H1 (cell line): ENCODE results near the gene MARCHF10.

Experiments
- BACH1 ChIP-seq: IDR thresholded peaks from 2 replicates; pipeline ENCODE4 v1.6.1; 2012; ENCODE audit warnings: low read length, improper control_type of control experiment
- CHD7 ChIP-seq: fragments of 300-600 bp; sonication (generic); IDR thresholded peaks from 2 replicates; pipeline ENCODE4 v1.7.1; 2012; ENCODE audit warnings: low read length, moderate library complexity, mild to moderate bottlenecking, inconsistent platforms; ENCODE audit not compliant: insufficient replicate concordance
- CTCF ChIP-seq, 3 experiments: IDR thresholded peaks; 1 replicate in 2 of 3; 2 replicates in 1 of 3; pipeline versions ENCODE4 v1.5.1 to v1.6.1; 2011; ENCODE audit warnings: low read length in 3 of 3, mild to moderate bottlenecking in 3 of 3, inconsistent platforms in 2 of 3, low read depth in 1 of 3, moderate library complexity in 1 of 3; ENCODE audit not compliant: insufficient read depth in 1 of 3; ENCODE audit errors: control extremely low read depth in 1 of 3
- GABPA ChIP-seq: IDR thresholded peaks from 2 replicates; pipeline ENCODE4 v1.6.1; 2011; ENCODE audit warnings: mild to moderate bottlenecking, low read length, moderate library complexity, borderline replicate concordance; ENCODE audit not compliant: insufficient read depth
- JUND ChIP-seq: IDR thresholded peaks from 2 replicates; pipeline ENCODE4 v1.6.1; 2011; ENCODE audit warnings: mild to moderate bottlenecking, improper control_type of control experiment, low read length
- POLR2A ChIP-seq, 2 experiments: IDR thresholded peaks; 1 replicate in 1 of 2; 2 replicates in 1 of 2; pipeline ENCODE4 v1.6.1; 2011; ENCODE audit warnings: low read depth in 2 of 2, low read length in 2 of 2, mild to moderate bottlenecking in 2 of 2; ENCODE audit errors: control extremely low read depth in 1 of 2
- POLR2AphosphoS5 ChIP-seq: IDR thresholded peaks from 2 replicates; pipeline ENCODE4 v1.6.1; 2011; ENCODE audit warnings: low read depth, low read length
- SIN3A ChIP-seq, 2 experiments: IDR thresholded peaks in 1 of 2; conservative IDR thresholded peaks in 1 of 2; 2 replicates each; pipeline ENCODE4 v1.6.1; 2011 to 2012; ENCODE audit warnings: low read length in 2 of 2, improper control_type of control experiment in 1 of 2, low read depth in 1 of 2, mild to moderate bottlenecking in 1 of 2
- YY1 ChIP-seq: IDR thresholded peaks from 2 replicates; pipeline ENCODE4 v1.6.1; 2011; ENCODE audit warnings: low read depth, mild to moderate bottlenecking, low read length
- ZNF274 ChIP-seq: IDR thresholded peaks from 2 replicates; pipeline ENCODE4 v1.7.0; 2012; ENCODE audit warnings: low read length, borderline replicate concordance; ENCODE audit errors: extremely low read depth

GRCh38 chr17:62723842-62724241 lies 84.3 kb downstream of the MARCHF10 start:
- TF ChIP-seq POLR2AphosphoS5: no peak
- no peak for TF ChIP-seq SIN3A (conservative IDR thresholded peaks at IDR 0.05 in 1 of 2, IDR thresholded peaks at IDR 0.05 in 1 of 2; ENCODE audit: low read depth in 1 of 2, low read length in 2 of 2)
- no peak for TF ChIP-seq JUND
- no peak for TF ChIP-seq ZNF274
- no peak for TF ChIP-seq CTCF (IDR thresholded peaks at IDR 0.05; ENCODE audit: control extremely low read depth in 1 of 3, insufficient read depth in 1 of 3, low read depth in 1 of 3, low read length in 3 of 3)
- no peak for TF ChIP-seq BACH1
- no peak for TF ChIP-seq POLR2A (IDR thresholded peaks at IDR 0.05; ENCODE audit: control extremely low read depth in 1 of 2, low read depth in 2 of 2, low read length in 2 of 2)
- TF ChIP-seq GABPA: no peak
- no peak for TF ChIP-seq YY1
- TF ChIP-seq CHD7: no peak
